ENCODE results near the gene CDH23.
A peak's percentile ranks its signal among the peaks of the same experiment; 100 is the strongest.

The CDH23 gene

DNA sequence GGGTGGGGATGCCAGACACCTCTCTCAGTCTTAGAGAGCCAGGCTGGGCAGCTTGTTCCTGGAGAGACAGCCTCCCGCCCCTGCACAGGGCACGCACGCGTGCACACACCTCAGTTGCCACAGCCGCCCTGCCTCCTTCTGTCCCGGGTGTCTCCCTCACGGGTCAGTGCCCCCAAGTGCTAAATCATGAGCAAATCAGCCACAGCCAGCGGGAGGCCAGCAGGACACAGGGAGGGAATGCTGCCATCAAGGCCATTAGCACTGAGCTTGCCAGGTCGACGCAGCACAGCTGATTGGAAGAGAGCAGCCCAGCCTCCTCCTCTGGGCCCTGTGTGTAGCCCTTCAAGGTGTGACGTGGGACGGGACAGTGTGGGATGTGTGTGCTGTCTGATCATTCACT, 130.4 kb downstream of the CDH23 start:
- Histone ChIP-seq H3K9me3 (ENCODE audit: control insufficient read depth, low read length) (no peaks in the 10 kb centered on the region), H3K9ac (no peak overlapping the region)

DNA sequence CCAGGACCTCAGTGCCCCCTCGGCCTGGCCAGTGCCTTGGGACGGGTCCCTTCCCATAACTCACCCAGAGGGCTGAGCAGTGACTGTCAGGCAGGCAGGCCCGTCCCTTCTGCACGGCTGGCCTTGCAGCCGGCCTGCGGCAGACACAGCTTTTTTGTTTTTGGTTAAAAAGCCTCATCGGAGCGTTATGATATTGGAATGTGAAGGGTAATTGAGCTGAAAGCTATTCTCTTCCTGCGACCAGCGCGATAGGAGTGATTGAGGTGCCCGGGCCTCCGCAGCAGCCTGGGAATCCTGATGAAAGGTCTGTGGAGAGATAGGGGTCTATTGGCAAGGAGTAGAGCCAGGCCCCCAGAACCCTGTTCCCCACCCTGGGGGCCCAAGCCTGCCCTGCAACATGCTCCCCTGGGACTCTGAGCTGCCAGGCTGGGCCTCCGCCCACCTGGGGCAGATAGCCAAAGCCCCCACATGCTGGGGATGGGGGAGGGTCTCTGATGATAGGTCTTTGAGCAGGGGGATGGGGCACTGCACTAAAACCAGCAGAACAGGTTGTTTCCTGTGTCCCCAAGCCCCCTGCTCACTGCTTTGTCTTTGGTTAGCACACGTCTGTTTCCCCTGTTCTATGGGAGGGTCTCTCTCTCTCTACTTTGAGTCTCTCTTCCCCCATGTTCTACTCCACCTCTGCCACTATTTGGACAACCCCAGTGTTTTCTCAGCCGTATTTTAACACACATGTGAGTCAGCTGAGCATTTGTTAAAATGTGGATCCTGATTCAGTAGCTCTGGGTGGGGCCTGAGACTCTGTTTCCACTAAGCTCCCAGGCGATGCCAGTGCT, 131.9 kb downstream of the CDH23 start:
- no peaks in the 10 kb centered on the region for H3K27me3 ChIP-seq (ENCODE audit: control insufficient read depth, insufficient read depth, low read length)
- no peak overlapping the region for H3K9ac ChIP-seq
- H3K4me3 ChIP-seq (ENCODE audit: low read depth, low read length), result no peak overlapping the region
- TF ChIP-seq, protein P1, sequence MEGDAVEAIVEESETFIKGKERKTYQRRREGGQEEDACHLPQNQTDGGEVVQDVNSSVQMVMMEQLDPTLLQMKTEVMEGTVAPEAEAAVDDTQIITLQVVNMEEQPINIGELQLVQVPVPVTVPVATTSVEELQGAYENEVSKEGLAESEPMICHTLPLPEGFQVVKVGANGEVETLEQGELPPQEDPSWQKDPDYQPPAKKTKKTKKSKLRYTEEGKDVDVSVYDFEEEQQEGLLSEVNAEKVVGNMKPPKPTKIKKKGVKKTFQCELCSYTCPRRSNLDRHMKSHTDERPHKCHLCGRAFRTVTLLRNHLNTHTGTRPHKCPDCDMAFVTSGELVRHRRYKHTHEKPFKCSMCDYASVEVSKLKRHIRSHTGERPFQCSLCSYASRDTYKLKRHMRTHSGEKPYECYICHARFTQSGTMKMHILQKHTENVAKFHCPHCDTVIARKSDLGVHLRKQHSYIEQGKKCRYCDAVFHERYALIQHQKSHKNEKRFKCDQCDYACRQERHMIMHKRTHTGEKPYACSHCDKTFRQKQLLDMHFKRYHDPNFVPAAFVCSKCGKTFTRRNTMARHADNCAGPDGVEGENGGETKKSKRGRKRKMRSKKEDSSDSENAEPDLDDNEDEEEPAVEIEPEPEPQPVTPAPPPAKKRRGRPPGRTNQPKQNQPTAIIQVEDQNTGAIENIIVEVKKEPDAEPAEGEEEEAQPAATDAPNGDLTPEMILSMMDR (IDR thresholded peaks at IDR 0.05), result no peak
- H3K4me2 ChIP-seq (ENCODE audit: low read length), result no peak overlapping the region
- peaks cover 16% of the 10 kb centered on the region for H3K4me1 ChIP-seq
- no peaks in the 10 kb centered on the region for H3K9me3 ChIP-seq (ENCODE audit: control insufficient read depth, low read length)
- no peak overlapping the region for H3K27ac ChIP-seq
- H2AFZ ChIP-seq, result no peak overlapping the region
- H3K36me3 ChIP-seq (ENCODE audit: control insufficient read depth, insufficient read depth, low read length), result no peaks in the 10 kb centered on the region
- H3K79me2 ChIP-seq, result no peaks in the 10 kb centered on the region

More for the DNA sequence above, 130.4 kb downstream of the CDH23 start:
- Histone ChIP-seq H3K36me3 (ENCODE audit: control insufficient read depth, insufficient read depth, low read length) (no peaks in the 10 kb centered on the region), H2AFZ (peak overlapping the region; percentile 63), H3K4me2 (ENCODE audit: low read length) (no peak overlapping the region), H3K27me3 (ENCODE audit: control insufficient read depth, insufficient read depth, low read length) (no peaks in the 10 kb centered on the region), H3K4me1 (peaks cover 16% of the 10 kb centered on the region), H3K4me3 (ENCODE audit: low read depth, low read length) (no peak overlapping the region), H3K79me2 (no peaks in the 10 kb centered on the region), H3K27ac (peak overlapping the region; percentile 68)
- TF ChIP-seq, protein P1 (IDR thresholded peaks at IDR 0.05), result no peak

DNA sequence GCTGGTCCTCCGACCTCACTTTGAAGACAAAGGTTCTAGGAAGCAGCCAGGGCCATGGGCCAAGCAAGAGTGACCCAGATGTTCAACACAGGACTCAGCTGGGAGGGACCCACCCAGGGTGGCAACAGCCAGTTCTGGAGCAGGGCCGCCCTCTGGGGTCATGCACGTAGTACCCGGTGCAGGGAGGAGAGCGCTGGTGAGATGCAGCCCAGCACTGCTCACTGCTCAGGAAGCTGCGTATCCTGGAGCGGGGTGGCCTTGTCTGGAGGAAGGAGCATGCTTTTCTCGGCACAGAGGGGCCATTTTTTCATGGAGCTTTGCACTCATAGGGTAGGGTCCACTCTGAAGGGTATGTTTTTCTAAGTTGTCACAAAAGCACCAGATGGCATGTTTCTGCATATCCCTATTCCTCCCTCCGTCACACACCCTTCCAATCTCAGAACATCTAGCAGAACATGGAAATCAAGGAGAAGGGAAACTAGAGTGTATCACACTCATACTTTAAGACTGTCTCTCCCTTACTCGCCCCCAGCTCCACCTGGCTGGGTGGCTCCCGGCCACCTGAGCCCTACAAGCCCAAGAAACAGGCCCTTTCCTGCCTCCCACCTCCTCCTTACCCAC, 132.6 kb downstream of the CDH23 start:
- H2AFZ ChIP-seq, result no peak overlapping the region
- H3K4me2 ChIP-seq (ENCODE audit: low read length), result no peak overlapping the region
- H3K36me3 ChIP-seq (ENCODE audit: control insufficient read depth, insufficient read depth, low read length), result no peaks in the 10 kb centered on the region
- H3K4me3 ChIP-seq (ENCODE audit: low read depth, low read length), result no peak overlapping the region
- H3K9ac ChIP-seq, result no peak overlapping the region
- TF ChIP-seq, protein P1 (IDR thresholded peaks at IDR 0.05), result no peak
- no peaks in the 10 kb centered on the region for H3K79me2 ChIP-seq
- peaks cover 17% of the 10 kb centered on the region for H3K4me1 ChIP-seq
- H3K9me3 ChIP-seq (ENCODE audit: control insufficient read depth, low read length), result no peaks in the 10 kb centered on the region
- H3K27ac ChIP-seq, result no peak overlapping the region
- no peaks in the 10 kb centered on the region for H3K27me3 ChIP-seq (ENCODE audit: control insufficient read depth, insufficient read depth, low read length)

DNA sequence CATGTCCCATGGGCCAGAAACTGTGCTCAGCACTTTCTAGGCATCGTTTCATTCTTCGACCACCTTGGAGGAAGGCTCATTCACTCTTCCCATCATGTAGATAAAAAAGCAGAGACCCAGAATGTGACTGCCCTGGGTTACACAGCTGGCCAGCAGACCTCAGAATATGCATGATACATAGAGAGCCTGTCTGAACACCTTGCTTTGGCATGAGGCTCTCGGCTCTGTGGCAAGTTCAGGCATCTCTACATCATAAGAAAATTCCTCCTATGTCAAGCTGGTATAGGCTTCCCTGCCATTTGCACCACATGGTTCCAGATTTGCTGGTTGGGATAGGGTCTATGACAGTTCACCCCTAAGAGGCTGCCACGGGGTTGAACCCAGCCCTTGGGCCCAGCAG, 134.1 kb downstream of the CDH23 start:
- Histone ChIP-seq H3K4me3 (ENCODE audit: low read depth, low read length) (no peak overlapping the region), H3K79me2 (no peaks in the 10 kb centered on the region), H3K4me1 (peaks cover 25% of the 10 kb centered on the region), H3K9me3 (ENCODE audit: control insufficient read depth, low read length) (no peaks in the 10 kb centered on the region), H2AFZ (no peak overlapping the region), H3K4me2 (ENCODE audit: low read length) (no peak overlapping the region), H3K27me3 (ENCODE audit: control insufficient read depth, insufficient read depth, low read length) (no peaks in the 10 kb centered on the region), H3K9ac (no peak overlapping the region), H3K27ac (no peak overlapping the region), H3K36me3 (ENCODE audit: control insufficient read depth, insufficient read depth, low read length) (no peaks in the 10 kb centered on the region)
- TF ChIP-seq, protein P1 (IDR thresholded peaks at IDR 0.05), result no peak
